ENCODE results near the gene TRPT1. TPM values are rescaled to one million over a fixed set of nuclear protein-coding genes. Genes with fewer than 3 reads are reported as not detected.

TRPT1 gene
- total RNA-seq, 2 experiments from 2014 or later = 30.4 to 35.6 TPM

DNA sequence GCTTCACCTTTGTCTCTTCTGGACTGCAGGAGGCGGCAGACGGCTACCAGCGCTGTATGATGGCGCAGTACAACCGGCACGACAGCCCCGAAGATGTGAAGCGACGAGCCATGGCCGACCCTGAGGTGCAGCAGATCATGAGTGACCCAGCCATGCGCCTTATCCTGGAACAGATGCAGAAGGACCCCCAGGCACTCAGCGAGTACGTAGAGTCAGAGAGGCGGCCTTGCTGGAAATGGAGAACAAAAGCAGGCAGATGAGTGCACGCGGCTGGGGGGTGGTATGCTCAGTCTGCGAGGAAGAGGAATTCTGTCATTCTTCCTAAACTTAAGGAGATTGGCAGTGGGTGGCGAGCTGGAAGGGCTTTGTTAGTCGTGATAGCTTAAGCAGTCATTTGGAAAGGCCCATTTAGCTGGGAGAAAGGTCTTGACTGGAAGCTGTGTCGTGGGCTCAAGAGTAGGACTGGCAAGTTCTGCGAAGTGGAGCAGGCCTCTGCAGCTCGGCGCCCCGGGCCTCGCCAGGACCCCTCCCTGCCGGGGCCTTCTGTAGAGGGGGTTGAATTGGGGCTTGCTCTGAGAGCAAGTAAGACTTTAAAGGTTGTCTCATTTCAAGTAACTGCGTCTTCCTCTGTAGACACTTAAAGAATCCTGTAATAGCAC, 22.4 kb downstream of the TRPT1 start:
- no peak overlapping the region for H3K4me3 Mint-ChIP-seq

DNA sequence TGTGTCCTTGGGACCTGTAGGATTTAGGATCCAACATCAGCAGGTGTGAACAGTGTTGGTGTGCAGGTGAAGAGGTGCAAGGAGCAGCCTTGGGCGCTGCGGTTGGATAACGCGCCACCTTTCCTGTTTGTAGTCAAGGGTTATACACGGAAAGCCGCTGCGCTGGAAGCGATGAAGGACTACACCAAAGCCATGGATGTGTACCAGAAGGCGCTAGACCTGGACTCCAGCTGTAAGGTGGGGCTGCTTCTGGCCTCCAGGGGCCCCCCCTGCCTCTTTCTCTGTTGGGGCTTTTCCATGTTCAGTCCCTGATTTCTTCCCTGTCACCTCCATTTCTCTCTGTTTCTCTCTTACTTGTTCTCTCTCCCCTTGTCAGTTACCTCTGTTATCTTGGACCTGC, 23.0 kb downstream of the TRPT1 start:
- no peak overlapping the region for H3K4me3 Mint-ChIP-seq
- no peak overlapping the region for H3K27ac Mint-ChIP-seq
- intact Hi-C loops (cut with micrococcal nuclease) = no loop called here
- DNase-seq = no peak
- no peaks in the 10 kb centered on the region for H3K27me3 Mint-ChIP-seq
- peaks cover 34% of the 10 kb centered on the region for H3K4me1 Mint-ChIP-seq (ENCODE audit: low read depth)
- POLR2A ChIA-PET = no interaction called here
- H3K9me3 Mint-ChIP-seq = no peaks in the 10 kb centered on the region
- CTCF ChIA-PET = interaction anchor here (6.5 kb wide), 1 partner anchor 100 kb away, joined by 106 read pairs; the partner anchor contains the start of genes CATSPERZ and ESRRA
- peaks cover 58% of the 10 kb centered on the region for H3K36me3 Mint-ChIP-seq

More for the DNA sequence above, 22.4 kb downstream of the TRPT1 start:
- DNase-seq = no peak
- H3K27ac Mint-ChIP-seq = no peak overlapping the region
- no peaks in the 10 kb centered on the region for H3K27me3 Mint-ChIP-seq
- POLR2A ChIA-PET = interaction anchor here (0.6 to 5.5 kb wide), 6 partner anchors 17 to 101 kb away, joined by 4 to 111 read pairs (median 8); partner anchors contain the start of genes BAD, ESRRA, NUDT22 and STIP1
- no peaks in the 10 kb centered on the region for H3K9me3 Mint-ChIP-seq
- H3K36me3 Mint-ChIP-seq = peaks cover 59% of the 10 kb centered on the region
- H3K4me1 Mint-ChIP-seq (ENCODE audit: low read depth) = peaks cover 36% of the 10 kb centered on the region
- intact Hi-C loops (cut with micrococcal nuclease) = loop anchor here (1.0 kb wide), 1 partner anchor 101 kb away; no protein-coding TSS in a partner anchor
- CTCF ChIA-PET = interaction anchor here (0.7 to 6.5 kb wide), 10 partner anchors 11 to 99 kb away, joined by 3 to 106 read pairs (median 7); partner anchors contain the start of genes CATSPERZ, ESRRA, NUDT22 and TRPT1

DNA sequence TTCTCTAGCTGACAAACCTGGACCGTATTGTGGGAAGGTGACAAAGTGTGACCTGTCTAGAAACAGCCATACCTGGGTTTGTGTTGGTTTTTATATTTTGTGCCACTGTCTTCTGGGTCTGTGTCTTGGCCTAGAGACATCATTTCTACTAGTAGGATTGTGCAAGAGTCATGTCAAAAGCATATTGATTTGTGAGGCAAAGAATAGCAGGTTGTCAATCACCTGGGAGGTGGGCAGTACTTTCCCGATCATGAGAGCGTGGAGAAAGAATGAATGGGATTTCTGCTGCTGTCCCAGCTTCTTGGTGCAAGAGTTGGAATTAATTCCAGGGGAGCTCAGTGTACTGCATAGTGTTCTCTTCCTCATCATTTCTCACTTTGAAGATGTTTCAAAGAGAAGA, 24.4 kb downstream of the TRPT1 start:
- no peaks in the 10 kb centered on the region for H3K27me3 Mint-ChIP-seq
- H3K36me3 Mint-ChIP-seq = peaks cover 58% of the 10 kb centered on the region
- H3K27ac Mint-ChIP-seq = no peak overlapping the region
- H3K4me1 Mint-ChIP-seq (ENCODE audit: low read depth) = peaks cover 34% of the 10 kb centered on the region
- CTCF ChIA-PET = no interaction called here
- H3K9me3 Mint-ChIP-seq = no peaks in the 10 kb centered on the region
- intact Hi-C loops (cut with micrococcal nuclease) = no loop called here
- DNase-seq = no peak
- POLR2A ChIA-PET = interaction anchor here (0.7 kb wide), 1 partner anchor 21 kb away, joined by 4 read pairs; no protein-coding TSS in a partner anchor
- H3K4me3 Mint-ChIP-seq = no peak overlapping the region

DNA sequence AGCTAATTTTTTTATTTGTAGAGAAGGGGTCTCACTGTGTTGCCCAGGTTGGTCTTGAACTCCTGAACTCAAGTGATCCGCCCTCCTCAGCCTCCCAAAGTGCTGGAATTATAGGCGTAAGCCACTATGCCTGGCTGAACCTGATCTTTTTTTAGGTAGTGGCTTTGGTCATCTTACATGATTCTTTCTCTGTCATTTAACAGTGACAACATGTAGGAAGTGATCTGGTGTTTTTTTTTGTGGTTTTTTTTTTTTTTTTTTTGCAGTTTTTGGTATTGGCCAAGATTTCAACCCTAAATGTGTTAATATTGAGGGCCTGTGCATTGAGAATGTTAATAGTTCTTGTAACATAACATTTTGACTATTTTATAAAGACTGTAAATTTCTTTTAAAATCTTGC, 27.5 kb downstream of the TRPT1 start:
- no peak for DNase-seq
- Mint-ChIP-seq H3K4me1 (ENCODE audit: low read depth) (peaks cover 11% of the 10 kb centered on the region), H3K36me3 (peaks cover 72% of the 10 kb centered on the region), H3K27ac (no peak overlapping the region), H3K9me3 (no peaks in the 10 kb centered on the region), H3K27me3 (no peaks in the 10 kb centered on the region), H3K4me3 (no peak overlapping the region)
- ChIA-PET CTCF (interaction anchor here (1.6 kb wide), 1 partner anchor 198 kb away, joined by 4 read pairs; no protein-coding TSS in a partner anchor), POLR2A (no interaction called here)
- intact Hi-C loops (cut with micrococcal nuclease) = no loop called here

DNA sequence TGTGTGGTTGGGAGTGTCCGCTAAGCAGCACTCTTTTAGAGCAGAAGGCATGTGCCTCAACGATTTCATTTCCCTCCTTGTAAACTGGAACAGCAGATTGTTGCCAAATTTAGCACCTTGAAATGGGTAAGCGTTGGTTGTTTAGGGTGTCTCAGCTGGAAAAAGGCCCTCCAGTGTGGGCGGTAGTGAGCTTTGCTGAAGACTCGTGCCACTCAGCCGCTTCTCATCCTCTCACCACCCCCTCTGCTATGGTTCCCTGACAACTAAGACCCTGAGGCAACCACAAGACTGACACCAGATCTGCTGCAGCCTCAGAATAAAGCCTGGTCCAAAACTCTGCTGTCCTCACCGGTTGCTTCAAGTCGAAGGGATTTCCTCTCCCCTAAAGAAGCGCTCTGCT, 29.4 kb downstream of the TRPT1 start:
- intact Hi-C loops (cut with micrococcal nuclease) = no loop called here
- no peaks in the 10 kb centered on the region for H3K27me3 Mint-ChIP-seq
- peaks cover 67% of the 10 kb centered on the region for H3K36me3 Mint-ChIP-seq

DNA sequence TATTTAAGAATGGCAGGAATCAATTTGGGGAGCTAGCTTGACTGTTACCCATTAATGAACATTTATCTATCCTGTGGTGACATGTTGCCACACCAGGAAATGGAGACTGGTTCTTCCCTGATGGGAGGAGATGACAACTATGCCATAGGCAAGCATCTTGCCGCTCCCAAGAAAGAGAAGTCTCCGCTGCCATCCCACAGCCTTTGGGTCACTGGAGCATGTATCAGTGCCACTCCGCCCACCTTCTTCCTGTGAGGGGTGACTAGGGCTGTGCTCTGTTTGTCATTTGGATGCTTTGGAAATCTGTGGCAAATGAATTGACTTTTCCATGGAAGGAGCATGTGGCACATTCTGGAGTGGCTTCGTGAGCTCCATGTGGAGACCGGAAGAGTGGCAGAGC, 33.6 kb downstream of the TRPT1 start:
- H3K4me1 Mint-ChIP-seq (ENCODE audit: low read depth) = peaks cover 30% of the 10 kb centered on the region
- DNase-seq = no peak
- no peak overlapping the region for H3K4me3 Mint-ChIP-seq
- H3K27ac Mint-ChIP-seq = no peak overlapping the region
- no peaks in the 10 kb centered on the region for H3K27me3 Mint-ChIP-seq
- ChIA-PET CTCF (interaction anchor here (1.4 kb wide), 1 partner anchor 12 kb away, joined by 4 read pairs; no protein-coding TSS in a partner anchor), POLR2A (no interaction called here)
- no peaks in the 10 kb centered on the region for H3K9me3 Mint-ChIP-seq
- intact Hi-C loops (cut with micrococcal nuclease) = no loop called here
- peaks cover 58% of the 10 kb centered on the region for H3K36me3 Mint-ChIP-seq

More for the DNA sequence above, 29.4 kb downstream of the TRPT1 start:
- H3K27ac Mint-ChIP-seq = peak overlapping the region; percentile 56
- H3K4me1 Mint-ChIP-seq (ENCODE audit: low read depth) = peaks cover 11% of the 10 kb centered on the region
- ChIA-PET CTCF (interaction anchor here (2.6 kb wide), 1 partner anchor 8 kb away, joined by 10 read pairs; no protein-coding TSS in a partner anchor), POLR2A (interaction anchor here (1.0 kb wide), 1 partner anchor 9 kb away, joined by 3 read pairs; no protein-coding TSS in a partner anchor)
- H3K9me3 Mint-ChIP-seq = no peaks in the 10 kb centered on the region
- no peak overlapping the region for H3K4me3 Mint-ChIP-seq
- no peak for DNase-seq

DNA sequence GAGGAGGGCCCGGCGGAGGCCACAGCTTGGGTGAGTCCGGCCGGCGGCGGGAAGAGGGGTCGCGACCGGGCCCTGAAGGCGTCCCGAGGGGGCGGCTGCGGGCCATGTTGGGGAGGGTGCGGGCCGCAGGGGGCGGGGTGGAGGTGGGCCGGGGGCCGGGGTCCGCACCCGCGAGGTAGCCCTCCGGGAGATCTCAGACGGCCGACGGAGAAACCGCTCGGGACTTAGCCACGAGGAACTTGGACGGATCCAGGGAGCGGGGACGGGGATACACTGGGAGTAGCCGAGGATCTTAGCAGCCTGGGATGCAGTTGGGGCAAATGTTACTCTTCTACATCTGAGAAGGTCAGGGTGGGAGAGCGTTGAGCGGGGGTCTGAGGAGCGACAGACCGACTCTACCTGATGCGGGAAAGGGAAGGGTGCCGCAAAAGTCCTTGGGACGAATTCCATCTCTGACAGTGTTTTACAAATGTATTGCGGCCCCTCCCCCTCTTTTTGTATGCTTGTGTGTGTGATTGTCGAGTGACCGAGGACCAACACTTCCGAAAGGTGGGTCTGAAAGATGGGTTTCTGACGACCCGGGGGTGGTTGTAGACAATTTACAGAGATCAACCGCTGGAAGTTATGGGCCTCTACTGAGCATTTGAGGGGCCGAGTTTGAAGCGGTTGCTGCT, 39.4 kb downstream of the TRPT1 start:
- intact Hi-C loops (cut with micrococcal nuclease) = loop anchor here (1.0 kb wide), 1 partner anchor 21 kb away; no protein-coding TSS in a partner anchor
- Mint-ChIP-seq H3K4me3 (no peak overlapping the region), H3K36me3 (peaks cover 15% of the 10 kb centered on the region), H3K27ac (no peak overlapping the region), H3K4me1 (ENCODE audit: low read depth) (peaks cover 39% of the 10 kb centered on the region), H3K9me3 (no peaks in the 10 kb centered on the region), H3K27me3 (no peaks in the 10 kb centered on the region)
- ChIA-PET POLR2A (interaction anchor here (0.7 to 5.7 kb wide), 12 partner anchors 10 to 319 kb away, joined by 3 to 111 read pairs (median 4); partner anchors contain the start of genes FERMT3, MACROD1, NUDT22 and PPP1R14B), CTCF (interaction anchor here (0.9 to 6.2 kb wide), 8 partner anchors 12 to 118 kb away, joined by 3 to 54 read pairs (median 5); partner anchors contain the start of genes ESRRA, FERMT3, MACROD1 and NUDT22)
- DNase-seq = peak; percentile 72

DNA sequence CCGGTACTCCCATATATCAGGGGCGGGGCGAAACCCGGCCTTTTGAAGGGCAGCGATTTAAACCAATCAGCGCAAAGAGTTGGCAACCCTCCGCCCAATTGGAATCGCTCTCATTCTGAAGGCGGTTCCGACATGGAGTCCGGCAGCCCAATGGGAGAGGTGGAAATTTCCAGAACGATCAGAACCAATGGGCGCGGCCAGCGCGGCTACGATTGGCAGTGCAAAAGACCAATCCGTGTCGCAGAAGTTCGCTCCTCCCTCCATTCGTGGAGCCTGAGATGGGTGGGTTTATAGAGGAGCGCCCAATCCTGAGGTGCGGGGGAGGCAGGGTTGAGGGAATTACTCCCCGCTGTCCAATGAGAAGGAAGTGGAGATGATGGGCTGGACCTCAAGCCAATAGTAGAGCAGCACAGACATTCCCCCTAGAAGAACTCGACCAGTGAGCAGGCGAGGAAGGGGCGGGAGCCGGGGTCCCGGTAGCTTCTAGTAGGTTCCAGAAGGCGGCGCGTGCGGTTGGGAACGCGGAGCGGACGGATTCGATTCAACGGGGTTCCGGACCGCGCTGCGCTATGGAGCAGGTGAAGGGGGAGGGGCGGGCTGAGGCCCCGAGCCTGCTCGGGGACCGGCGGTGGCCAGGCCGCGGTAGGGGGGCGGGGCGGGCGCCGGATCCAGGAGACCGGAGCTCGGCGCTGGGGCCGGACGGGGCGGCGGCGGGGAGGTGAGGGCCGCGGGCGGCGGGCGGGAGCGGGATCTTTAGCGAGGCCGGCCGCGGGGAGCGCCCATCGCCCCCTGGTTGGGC, 40.1 kb downstream of the TRPT1 start, which contains the start of gene STIP1:
STIP1 (plus strand) TSS at position 479 of the 799 bp plus-strand sequence; CDS start at position 570, 91 bp downstream.
- DNase-seq = peak; percentile 99
- Mint-ChIP-seq H3K36me3 (peaks cover 15% of the 10 kb centered on the region), H3K27ac (peak within 1 kb of the TSS; percentile 96), H3K4me3 (peak within 1 kb of the TSS; percentile 91), H3K9me3 (no peaks in the 10 kb centered on the region), H3K4me1 (ENCODE audit: low read depth) (peaks cover 42% of the 10 kb centered on the region), H3K27me3 (no peaks in the 10 kb centered on the region)
- POLR2A ChIA-PET = interaction anchor here (0.6 to 5.7 kb wide), 16 partner anchors 11 to 867 kb away, joined by 3 to 111 read pairs (median 8); partner anchors contain the start of genes COX8A, FERMT3, FKBP2 and MACROD1
- intact Hi-C loops (cut with micrococcal nuclease) = loop anchor here (1.0 to 2.0 kb wide), 5 partner anchors 19 to 119 kb away; partner anchors contain the start of genes ESRRA, FKBP2, MACROD1 and NUDT22
- CTCF ChIA-PET = interaction anchor here (0.7 to 6.2 kb wide), 7 partner anchors 11 to 185 kb away, joined by 3 to 54 read pairs (median 5); partner anchors contain the start of genes FERMT3, NUDT22 and TRPT1

DNA sequence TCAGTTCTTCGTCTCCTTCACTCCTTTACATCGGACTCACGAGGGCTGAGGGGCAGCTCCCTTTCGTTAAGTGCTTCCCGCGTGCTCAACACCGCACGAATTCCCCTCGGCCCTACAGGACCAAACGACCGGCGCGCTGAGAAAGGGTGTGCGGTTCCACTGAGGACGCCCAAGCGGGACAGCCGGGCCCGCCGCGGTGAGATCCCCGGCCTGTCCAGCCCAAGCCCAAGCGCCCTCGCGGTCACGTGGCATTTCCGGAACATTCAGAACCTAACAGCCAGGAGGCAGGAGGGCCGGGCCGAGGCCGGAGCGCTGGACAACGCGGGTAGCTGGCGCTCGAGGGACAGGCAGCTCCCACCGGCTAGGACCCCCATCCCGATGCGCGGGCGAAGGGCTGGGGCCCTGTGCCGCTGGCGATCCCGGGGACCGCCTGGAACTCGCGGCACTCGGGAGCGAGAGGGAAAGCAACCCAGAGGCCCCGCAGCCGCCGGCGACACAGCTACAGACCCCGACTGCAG, 40.8 kb downstream of the TRPT1 start:
- peak; percentile 54 for DNase-seq
- CTCF ChIA-PET = interaction anchor here (0.7 to 6.2 kb wide), 7 partner anchors 11 to 184 kb away, joined by 3 to 54 read pairs (median 5); partner anchors contain the start of genes FERMT3, NUDT22 and TRPT1
- Mint-ChIP-seq H3K36me3 (peaks cover 13% of the 10 kb centered on the region), H3K27ac (peak overlapping the region; percentile 96), H3K4me3 (peak overlapping the region; percentile 91), H3K27me3 (no peaks in the 10 kb centered on the region), H3K4me1 (ENCODE audit: low read depth) (peaks cover 35% of the 10 kb centered on the region), H3K9me3 (no peaks in the 10 kb centered on the region)
- intact Hi-C loops (cut with micrococcal nuclease) = loop anchor here (1.0 to 2.0 kb wide), 5 partner anchors 18 to 120 kb away; partner anchors contain the start of genes ESRRA, FKBP2, MACROD1 and NUDT22
- POLR2A ChIA-PET = interaction anchor here (0.6 to 5.7 kb wide), 15 partner anchors 10 to 211 kb away, joined by 3 to 111 read pairs (median 6); partner anchors contain the start of genes COX8A, FERMT3, FKBP2 and MACROD1

DNA sequence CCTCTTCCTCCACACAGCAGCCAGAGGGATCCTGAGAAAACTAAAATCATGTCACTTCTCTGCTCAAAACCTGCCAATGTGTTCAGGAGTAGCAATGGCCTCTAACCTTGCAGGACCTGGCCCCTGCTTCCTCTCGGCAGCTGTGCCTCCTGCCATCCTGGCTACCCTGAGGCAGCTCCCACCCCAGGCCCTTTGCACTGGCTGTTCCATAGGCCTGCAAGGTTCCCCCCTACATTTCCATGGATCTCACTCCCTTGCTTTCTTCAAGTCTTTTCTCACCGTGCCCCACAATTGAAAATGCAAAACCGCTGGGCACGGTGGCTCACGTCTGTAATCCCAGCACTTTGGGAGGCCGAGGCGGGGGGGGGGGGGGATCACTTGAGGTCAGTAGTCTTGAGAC, 42.1 kb downstream of the TRPT1 start:
- Mint-ChIP-seq H3K4me1 (ENCODE audit: low read depth) (peaks cover 29% of the 10 kb centered on the region), H3K36me3 (peaks cover 8% of the 10 kb centered on the region), H3K27ac (no peak overlapping the region), H3K27me3 (no peaks in the 10 kb centered on the region), H3K4me3 (peak overlapping the region; percentile 17), H3K9me3 (no peaks in the 10 kb centered on the region)
- POLR2A ChIA-PET = interaction anchor here (2.8 to 5.7 kb wide), 2 partner anchors 9 to 22 kb away, joined by 12 to 111 read pairs; partner anchors contain the start of gene FERMT3
- intact Hi-C loops (cut with micrococcal nuclease) = loop anchor here (2.0 kb wide), 1 partner anchor 17 kb away; the partner anchor contains the start of gene MACROD1
- CTCF ChIA-PET = interaction anchor here (0.5 to 6.2 kb wide), 5 partner anchors 9 to 78 kb away, joined by 3 to 54 read pairs (median 6); partner anchors contain the start of gene FERMT3
- no peak for DNase-seq
